Calu3 (cell line): ENCODE data around the gene ZBTB20. TPM values are rescaled to one million over a fixed set of nuclear protein-coding genes. Genes with fewer than 3 reads are reported as not detected.

Experiments used
- BruUV-seq: library from RNA; stranded (reverse); fragments of 400-500 nt; replicated peaks from 2 replicates; lab custom pipeline; 2021; lab: Mats Ljungman, UMichigan
- CTCF ChIA-PET: fragments of 300-600 bp; sonication (Branson Sonifier 250); formaldehyde crosslinking; loops from one replicate; lab custom pipeline; 2022; ENCODE audit warnings: antibody characterized with exemption; lab: Charles Lee
- DNase-seq: peaks from one replicate; pipeline ENCODE4 v3.0.0; 2022
- H3K27ac Mint-ChIP-seq: one replicate; pipeline ENCODE4 v1.8.0; 2022; ENCODE audit warnings: mixed read lengths; ENCODE audit not compliant: unreplicated experiment
- H3K27me3 Mint-ChIP-seq: one replicate; pipeline ENCODE4 v1.8.0; 2022; ENCODE audit warnings: mixed read lengths; ENCODE audit not compliant: unreplicated experiment
- H3K36me3 Mint-ChIP-seq: one replicate; pipeline ENCODE4 v1.8.0; 2022; ENCODE audit warnings: mild to moderate bottlenecking, moderate library complexity, mixed read lengths; ENCODE audit not compliant: insufficient read depth, unreplicated experiment
- H3K4me1 Mint-ChIP-seq: one replicate; pipeline ENCODE4 v1.8.0; 2022; ENCODE audit warnings: mild to moderate bottlenecking, low read depth, mixed read lengths; ENCODE audit not compliant: unreplicated experiment
- H3K4me3 Mint-ChIP-seq: one replicate; pipeline ENCODE4 v1.8.0; 2022; ENCODE audit warnings: mild to moderate bottlenecking, low read depth, moderate library complexity, mixed read lengths; ENCODE audit not compliant: unreplicated experiment
- H3K9me3 Mint-ChIP-seq: one replicate; pipeline ENCODE4 v1.8.0; 2022; ENCODE audit warnings: low read depth, mixed read lengths; ENCODE audit not compliant: unreplicated experiment
- CTCF ChIP-seq: fragments of 200-600 bp; IDR thresholded peaks from one replicate; pipeline ENCODE4 v1.8.0; 2022; ENCODE audit warnings: antibody characterized with exemption; ENCODE audit not compliant: unreplicated experiment
- intact Hi-C: fragments of 100-400 bp; cut with micrococcal nuclease; formaldehyde crosslinking; loops from one replicate; pipeline ENCODE4 v1.10.0; 2022; ENCODE audit not compliant: unreplicated experiment
- total RNA-seq: library from RNA; stranded (reverse); gene quantifications from 2 replicates; pipeline ENCODE4 v1.2.3, GENCODE V29; 2022

The ZBTB20 gene
- total RNA-seq, 1 experiment from 2014 or later = 24.1 TPM

GRCh38 chr3:114775395-114775794 is 371.7 kb downstream of the ZBTB20 start:
- TF ChIP-seq CTCF = no peak
- Mint-ChIP-seq H3K27me3 (no peaks in the 10 kb centered on the region), H3K4me1 (no peaks in the 10 kb centered on the region), H3K4me3 (no peak overlapping the region), H3K9me3 (peaks cover 9% of the 10 kb centered on the region), H3K36me3 (no peaks in the 10 kb centered on the region), H3K27ac (no peak overlapping the region)
- CTCF ChIA-PET = no interaction called here
- BruUV-seq = no TSS peak
- intact Hi-C loops = no loop called here
- no peak for DNase-seq

DNA sequence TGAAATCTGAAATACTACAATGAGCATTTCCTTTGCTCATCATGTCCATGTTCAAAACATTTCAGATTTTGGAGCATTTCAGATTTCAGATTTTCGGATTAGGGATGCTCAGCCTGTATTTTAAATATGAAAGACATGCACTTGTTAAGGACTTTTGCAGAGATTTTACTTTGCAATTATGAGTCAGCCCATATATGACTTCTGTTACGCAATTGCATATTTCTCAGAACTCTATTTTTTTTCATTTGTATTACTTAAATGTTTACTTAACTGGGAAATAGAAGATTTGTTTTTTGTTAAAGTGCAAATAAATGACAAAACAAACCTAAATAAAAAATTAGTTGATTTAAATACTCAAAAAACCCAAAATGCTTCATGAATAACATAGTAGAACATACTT is 376.2 kb downstream of the ZBTB20 start:
- DNase-seq = no peak
- no peaks in the 10 kb centered on the region for H3K27me3 Mint-ChIP-seq
- TF ChIP-seq CTCF = no peak
- H3K4me3 Mint-ChIP-seq = no peak overlapping the region
- no TSS peak for BruUV-seq
- H3K9me3 Mint-ChIP-seq = peaks cover 11% of the 10 kb centered on the region
- H3K4me1 Mint-ChIP-seq = no peaks in the 10 kb centered on the region
- CTCF ChIA-PET = no interaction called here
- intact Hi-C loops = no loop called here
- H3K27ac Mint-ChIP-seq = no peak overlapping the region
- H3K36me3 Mint-ChIP-seq = no peaks in the 10 kb centered on the region

GRCh38 chr3:114764056-114764492 is 383.0 kb downstream of the ZBTB20 start:
- peaks cover 2% of the 10 kb centered on the region for H3K9me3 Mint-ChIP-seq
- H3K36me3 Mint-ChIP-seq = no peaks in the 10 kb centered on the region
- no peak overlapping the region for H3K27ac Mint-ChIP-seq
- peaks cover under 1% of the 10 kb centered on the region for H3K4me1 Mint-ChIP-seq
- intact Hi-C loops = no loop called here
- H3K4me3 Mint-ChIP-seq = no peak overlapping the region
- TF ChIP-seq CTCF = no peak
- no peaks in the 10 kb centered on the region for H3K27me3 Mint-ChIP-seq
- DNase-seq = no peak
- no TSS peak for BruUV-seq
- CTCF ChIA-PET = interaction anchor here (0.7 kb wide), 1 partner anchor 20 kb away, joined by 3 read pairs; no protein-coding TSS in a partner anchor

- TF ChIP-seq CTCF = no peak
These were observed 384.9 kb downstream of the ZBTB20 start for GRCh38 chr3:114762144-114762543.

More at GRCh38 chr3:114762144-114762543, 384.9 kb downstream of the ZBTB20 start:
- Mint-ChIP-seq H3K27me3 (no peaks in the 10 kb centered on the region), H3K36me3 (peaks cover 7% of the 10 kb centered on the region), H3K4me1 (peaks cover 11% of the 10 kb centered on the region), H3K27ac (no peak overlapping the region), H3K9me3 (peaks cover under 1% of the 10 kb centered on the region), H3K4me3 (no peak overlapping the region)
- intact Hi-C loops = no loop called here
- CTCF ChIA-PET = no interaction called here
- no peak for DNase-seq
- no TSS peak for BruUV-seq
